Smooth muscle cell of the brain vasculature (primary cell): ENCODE results near the gene ICAM5.
"Not testable (repeated sequence)": the region's sequence is repeated elsewhere in the genome, so short reads cannot be mapped to it uniquely, and the experiment has no call there.

Source experiments
- DNase-seq: peaks from one replicate; pipeline ENCODE4 v3.0.0-alpha.2; 2012; ENCODE audit warnings: low read depth, low spot score

Gene ICAM5

GRCh38 chr19:10289836-10290356, at the start of gene ICAM5:
TSS of gene ICAM5 (plus strand) at chr19:10289952. CDS start at chr19:10290044, 92 bp downstream.
- DNase-seq, result no peak

GRCh38 chr19:10241826-10242449, 47.8 kb upstream of the ICAM5 start:
- not testable (repeated sequence) for DNase-seq

DNA sequence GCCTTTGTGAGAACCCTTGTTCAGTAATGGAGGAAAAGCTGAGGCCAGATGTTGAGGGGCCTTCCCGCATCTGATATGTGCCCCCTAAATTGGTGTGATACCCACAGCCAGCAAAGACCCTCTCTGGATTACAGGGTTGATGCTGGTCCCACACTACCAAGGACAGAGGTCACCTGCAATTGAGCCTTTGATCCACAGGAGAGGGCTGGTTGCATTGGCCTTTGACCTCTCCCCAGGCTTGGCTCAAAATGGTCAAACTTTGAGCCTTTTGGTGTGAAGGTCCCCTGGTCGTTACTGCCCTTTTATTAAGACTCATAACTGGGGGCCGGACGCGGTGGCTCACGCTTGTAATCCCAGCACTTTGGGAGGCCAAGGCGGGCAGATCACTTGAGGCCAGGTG, 46.1 kb upstream of the ICAM5 start:
- no peak for DNase-seq

- DNase-seq, result no peak
These were observed 44.4 kb upstream of the ICAM5 start for GRCh38 chr19:10245189-10245939.

DNA sequence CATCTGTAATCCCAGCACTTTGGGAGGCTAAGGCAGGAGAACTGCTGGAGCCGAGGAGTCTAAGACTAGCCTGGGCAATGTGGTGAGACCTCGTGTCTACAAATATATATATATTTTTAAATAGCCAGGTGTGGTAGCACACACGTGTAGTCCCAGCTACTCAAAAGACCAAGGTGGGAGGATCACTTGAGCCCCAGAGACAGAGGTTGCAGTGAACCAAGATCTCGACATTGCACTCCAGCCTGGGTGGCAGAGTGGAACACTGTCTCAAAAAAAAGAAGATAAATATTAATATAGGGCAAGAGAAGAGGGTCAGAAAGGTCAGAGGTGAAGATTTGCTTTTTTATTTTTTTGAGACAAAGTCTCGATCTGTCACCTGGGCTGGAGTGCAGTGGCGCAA, 43.2 kb upstream of the ICAM5 start:
- no peak for DNase-seq

DNA sequence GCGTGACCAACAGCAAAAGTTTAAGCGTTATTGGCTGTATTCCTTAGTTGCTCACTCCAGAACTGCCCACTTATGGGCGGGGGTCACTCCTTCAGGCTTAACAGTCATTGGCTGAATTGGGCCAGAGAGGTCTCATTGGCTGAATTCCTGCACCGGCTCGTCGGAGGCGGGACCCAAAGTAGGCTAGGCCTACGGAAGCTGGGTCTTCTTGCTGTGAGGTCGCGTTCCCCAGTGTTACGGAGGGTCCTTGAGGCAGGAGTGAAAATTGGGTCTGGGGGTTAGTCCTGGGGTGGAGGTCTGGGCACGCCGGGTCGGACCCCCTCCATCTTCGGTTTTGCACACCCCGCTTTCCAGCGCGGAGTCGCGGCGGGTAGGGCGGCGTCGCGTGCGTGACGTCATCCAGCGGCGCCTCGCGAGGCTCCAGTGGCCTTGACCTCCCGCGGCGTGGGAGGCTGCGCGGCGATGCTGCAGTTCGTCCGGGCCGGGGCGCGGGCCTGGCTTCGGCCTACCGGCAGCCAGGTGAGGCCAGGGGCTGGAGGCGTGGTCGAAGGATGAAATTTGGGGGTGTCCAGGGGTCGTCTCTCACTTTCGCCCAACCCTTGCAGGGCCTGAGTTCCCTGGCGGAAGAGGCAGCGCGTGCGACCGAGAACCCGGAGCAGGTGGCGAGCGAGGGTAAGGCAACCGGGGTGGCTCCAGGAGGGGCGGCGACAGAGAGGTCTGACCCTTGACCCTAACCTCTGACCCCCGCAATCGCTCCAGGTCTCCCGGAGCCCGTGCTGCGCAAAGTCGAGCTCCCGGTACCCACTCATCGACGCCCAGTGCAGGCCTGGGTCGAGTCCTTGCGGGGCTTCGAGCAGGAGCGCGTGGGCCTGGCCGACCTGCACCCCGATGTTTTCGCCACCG, 37.7 kb upstream of the ICAM5 start, which contains the start of gene MRPL4:
Gene MRPL4, plus strand, starts transcription at position 423 of the 903 bp plus-strand sequence. Its CDS starts 40 bp downstream, at position 463.
- peak; percentile 95 for DNase-seq

GRCh38 chr19:10252707-10253106, 37.0 kb upstream of the ICAM5 start:
- DNase-seq, result no peak

DNA sequence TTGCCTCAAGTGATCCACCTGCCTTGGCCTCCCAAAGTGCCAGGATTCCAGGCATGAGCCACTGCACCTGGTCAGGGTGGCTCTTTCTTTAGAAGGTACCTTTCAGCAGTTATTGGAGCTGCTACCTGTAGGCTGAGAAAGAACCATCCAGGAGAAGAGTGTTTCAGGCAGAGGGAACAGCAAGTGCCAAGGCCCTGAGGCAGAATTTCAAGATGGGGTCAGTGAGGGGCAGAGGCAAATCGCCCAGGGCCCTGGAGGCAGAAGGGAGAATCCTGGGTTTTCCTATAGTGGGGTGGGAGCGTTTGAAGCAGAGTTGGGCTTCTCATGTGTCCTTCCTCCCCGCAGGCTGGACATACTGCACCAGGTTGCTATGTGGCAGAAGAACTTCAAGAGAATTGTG, 35.5 kb upstream of the ICAM5 start:
- no peak for DNase-seq

- DNase-seq, result no peak
These were observed 34.4 kb upstream of the ICAM5 start for GRCh38 chr19:10255358-10255757.

GRCh38 chr19:10256551-10256950, 33.2 kb upstream of the ICAM5 start:
- no peak for DNase-seq

DNA sequence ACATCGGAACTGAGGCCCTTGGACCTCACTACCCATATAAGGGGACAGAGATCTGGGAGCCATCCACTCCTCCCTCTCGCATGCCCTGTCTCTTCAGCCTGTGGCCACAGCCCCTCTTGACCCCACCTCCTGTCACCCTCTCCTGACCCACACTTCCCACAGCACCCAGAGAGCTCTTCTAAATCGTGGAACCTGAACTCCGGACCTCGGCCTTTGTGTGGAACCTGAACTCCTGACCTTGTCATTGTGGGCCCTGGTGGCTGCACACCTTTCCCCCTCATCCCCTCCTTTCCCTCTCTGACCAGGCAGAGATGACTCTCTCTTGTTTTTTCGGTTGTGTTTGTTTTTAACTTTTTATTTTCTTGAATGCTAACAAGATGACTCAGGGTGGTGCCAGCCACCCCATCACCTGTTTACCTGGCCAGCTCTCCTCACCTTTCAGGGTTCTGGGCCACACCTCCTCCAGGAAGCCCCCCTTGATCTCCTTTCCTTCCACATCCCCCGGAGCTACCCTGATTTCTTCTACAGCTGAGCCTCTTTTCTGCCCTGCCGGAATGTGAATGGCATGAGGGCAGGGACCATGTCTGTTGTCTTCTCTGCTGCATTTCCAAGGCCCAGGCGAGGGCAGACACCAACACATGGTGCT, 32.7 kb upstream of the ICAM5 start:
- DNase-seq, result no peak

DNA sequence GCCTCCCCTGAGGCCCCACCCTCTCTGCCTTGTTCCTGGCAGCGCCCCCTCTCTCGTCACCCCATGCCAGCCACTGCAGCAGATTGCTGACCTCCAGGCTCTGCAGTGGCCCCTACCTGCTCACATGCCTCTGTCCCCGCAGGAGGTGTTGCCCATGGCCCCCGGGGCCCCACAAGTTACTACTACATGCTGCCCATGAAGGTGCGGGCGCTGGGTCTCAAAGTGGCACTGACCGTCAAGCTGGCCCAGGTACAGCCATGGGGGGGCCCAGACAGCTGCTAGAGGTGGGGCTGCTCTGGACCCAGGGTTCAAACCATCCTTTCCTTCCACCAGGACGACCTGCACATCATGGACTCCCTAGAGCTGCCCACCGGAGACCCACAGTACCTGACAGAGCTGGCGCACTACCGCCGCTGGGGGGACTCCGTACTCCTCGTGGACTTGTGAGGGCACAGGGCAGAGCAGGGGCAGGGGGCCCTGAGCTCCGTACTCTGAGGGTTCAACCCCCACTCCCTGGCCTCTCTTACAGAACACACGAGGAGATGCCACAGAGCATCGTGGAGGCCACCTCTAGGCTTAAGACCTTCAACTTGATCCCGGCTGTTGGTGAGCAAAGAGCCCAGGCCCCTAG, 31.6 kb upstream of the ICAM5 start:
- no peak for DNase-seq

DNA sequence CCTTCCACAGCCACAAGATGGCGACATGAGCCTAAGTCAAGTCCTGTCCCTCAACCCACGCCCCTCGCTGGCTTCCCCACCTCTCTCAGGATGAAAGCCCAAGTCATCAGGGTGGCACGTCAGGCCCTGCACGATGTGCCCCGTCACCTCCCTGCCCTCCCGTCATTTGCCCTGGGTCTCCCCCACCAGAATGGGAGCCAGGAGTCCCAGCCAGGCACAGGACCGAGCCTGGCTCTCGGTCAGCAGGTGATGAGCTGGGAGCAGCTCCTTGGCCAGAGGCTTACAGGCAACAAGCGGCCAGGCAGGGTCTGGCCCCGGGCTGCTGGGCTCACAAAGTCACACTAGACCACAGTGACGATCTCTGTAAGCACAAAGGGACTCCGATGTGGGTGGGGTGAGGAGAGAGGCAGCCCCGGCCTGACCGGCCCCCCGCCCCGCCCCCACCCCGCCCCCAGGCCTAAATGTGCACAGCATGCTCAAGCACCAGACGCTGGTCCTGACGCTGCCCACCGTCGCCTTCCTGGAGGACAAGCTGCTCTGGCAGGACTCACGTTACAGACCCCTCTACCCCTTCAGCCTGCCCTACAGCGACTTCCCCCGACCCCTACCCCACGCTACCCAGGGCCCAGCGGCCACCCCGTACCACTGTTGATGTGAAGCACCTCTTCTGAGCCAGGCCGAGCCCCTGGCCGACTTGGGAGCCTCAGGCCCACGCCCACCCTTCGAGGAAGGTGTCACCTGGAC, 30.4 kb upstream of the ICAM5 start:
- no peak for DNase-seq

DNA sequence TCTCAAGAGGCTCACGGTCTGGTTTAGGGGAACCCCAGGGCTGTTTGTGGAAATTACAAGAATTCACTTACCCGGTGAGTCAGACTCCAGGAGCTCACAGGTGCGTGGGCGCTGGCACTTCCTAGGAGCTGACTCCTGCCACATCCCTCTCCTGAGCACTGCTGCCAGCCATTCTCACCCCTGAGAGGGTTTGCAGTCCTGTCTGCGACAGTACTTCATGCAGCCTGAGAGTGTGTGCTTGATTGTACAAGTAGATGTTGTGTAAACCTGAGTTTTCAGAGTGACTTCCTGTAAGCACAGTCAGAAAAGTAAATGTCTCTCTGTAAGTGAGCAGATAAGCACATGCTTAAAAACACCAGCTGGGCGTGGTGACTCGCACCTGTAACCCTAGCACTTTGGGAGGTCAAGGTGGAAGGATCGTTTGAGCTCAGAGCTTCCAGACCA, 29.6 kb upstream of the ICAM5 start:
- DNase-seq, result no peak

DNA sequence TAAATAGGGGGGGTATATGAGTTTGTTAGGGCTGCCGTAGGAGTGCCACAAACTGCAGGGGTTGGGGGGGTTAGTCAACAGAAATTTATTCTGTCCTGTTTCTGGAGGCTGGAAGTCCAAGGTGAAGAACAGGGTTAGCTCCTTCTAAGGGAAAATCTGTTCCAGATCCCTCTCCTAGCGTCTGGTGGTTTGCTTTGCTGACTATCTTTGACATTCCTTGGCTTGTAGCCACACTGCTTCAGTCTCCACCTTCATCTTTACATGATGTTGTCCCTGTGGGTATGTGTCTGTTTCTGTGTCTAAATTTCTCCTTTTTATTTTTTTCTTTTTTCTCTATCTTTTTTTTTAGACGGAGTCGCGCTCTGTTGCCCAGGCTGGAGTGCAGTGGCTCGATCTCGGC, 27.0 kb upstream of the ICAM5 start:
- no peak for DNase-seq

GRCh38 chr19:10266706-10267105, 23.0 kb upstream of the ICAM5 start:
- DNase-seq, result no peak

- no peak for DNase-seq
These were observed 21.7 kb upstream of the ICAM5 start for GRCh38 chr19:10268071-10268470.

- peak; percentile 56 for DNase-seq
These were observed 20.2 kb upstream of the ICAM5 start for GRCh38 chr19:10269333-10270179.

DNA sequence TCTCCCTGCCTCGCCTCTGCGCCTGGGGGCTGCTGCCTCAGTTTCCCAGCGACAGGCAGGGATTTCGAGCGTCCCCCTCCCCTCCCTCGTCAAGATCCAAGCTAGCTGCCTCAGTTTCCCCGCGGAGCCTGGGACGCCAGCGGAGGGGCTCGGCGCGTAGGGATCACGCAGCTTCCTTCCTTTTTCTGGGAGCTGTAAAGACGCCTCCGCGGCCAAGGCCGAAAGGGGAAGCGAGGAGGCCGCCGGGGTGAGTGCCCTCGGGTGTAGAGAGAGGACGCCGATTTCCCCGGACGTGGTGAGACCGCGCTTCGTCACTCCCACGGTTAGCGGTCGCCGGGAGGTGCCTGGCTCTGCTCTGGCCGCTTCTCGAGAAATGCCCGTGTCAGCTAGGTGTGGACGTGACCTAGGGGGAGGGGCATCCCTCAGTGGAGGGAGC, 19.6 kb upstream of the ICAM5 start:
- DNase-seq, result no peak
